LNCaP clone FGC (cell line): ENCODE results near the gene TOR1A.
"Not testable (repeated sequence)": the region's sequence is repeated elsewhere in the genome, so short reads cannot be mapped to it uniquely, and the experiment has no call there.

ENCODE experiments used
- DNase-seq: peaks from one replicate; pipeline ENCODE4 v3.0.0-alpha.2; 2011; ENCODE audit warnings: low read depth
- H3K4me3 ChIP-seq: 2 replicates; pipeline ENCODE4 v1.5.1; 2011; ENCODE audit warnings: mild to moderate bottlenecking, low read depth, low read length, control low read depth
- TF ChIP-seq, protein P1 (sequence below): IDR thresholded peaks from 2 replicates; pipeline ENCODE4 v1.5.1; 2012; ENCODE audit warnings: mild to moderate bottlenecking; ENCODE audit not compliant: control insufficient read depth, insufficient read depth; ENCODE audit errors: extremely low read depth

Gene TOR1A

GRCh38 chr9:129776566-129776937 lies 47.4 kb downstream of the TOR1A start:
- TF ChIP-seq, protein P1, sequence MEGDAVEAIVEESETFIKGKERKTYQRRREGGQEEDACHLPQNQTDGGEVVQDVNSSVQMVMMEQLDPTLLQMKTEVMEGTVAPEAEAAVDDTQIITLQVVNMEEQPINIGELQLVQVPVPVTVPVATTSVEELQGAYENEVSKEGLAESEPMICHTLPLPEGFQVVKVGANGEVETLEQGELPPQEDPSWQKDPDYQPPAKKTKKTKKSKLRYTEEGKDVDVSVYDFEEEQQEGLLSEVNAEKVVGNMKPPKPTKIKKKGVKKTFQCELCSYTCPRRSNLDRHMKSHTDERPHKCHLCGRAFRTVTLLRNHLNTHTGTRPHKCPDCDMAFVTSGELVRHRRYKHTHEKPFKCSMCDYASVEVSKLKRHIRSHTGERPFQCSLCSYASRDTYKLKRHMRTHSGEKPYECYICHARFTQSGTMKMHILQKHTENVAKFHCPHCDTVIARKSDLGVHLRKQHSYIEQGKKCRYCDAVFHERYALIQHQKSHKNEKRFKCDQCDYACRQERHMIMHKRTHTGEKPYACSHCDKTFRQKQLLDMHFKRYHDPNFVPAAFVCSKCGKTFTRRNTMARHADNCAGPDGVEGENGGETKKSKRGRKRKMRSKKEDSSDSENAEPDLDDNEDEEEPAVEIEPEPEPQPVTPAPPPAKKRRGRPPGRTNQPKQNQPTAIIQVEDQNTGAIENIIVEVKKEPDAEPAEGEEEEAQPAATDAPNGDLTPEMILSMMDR: no peak
- no peak for DNase-seq

DNA sequence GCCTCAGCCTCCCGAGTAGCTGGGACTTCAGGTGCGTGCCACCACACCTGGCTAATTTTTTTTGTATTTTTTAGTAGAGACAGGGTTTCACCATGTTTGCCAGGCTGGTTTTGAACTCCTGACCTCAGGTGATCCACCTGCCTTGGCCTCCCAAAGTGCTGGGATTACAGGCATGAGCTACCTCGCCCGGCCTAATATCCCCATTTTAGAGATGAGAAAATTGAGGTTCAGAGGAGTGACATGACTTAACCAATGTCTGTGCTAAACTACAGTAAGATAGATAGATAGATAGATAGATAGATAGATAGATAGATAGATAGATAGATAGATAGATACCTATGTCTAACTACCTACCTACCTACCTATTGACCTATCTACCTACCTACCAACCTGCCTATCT lies 47.8 kb downstream of the TOR1A start:
- not testable (repeated sequence) for DNase-seq, H3K4me3 ChIP-seq

More at GRCh38 chr9:129776566-129776937, 47.4 kb downstream of the TOR1A start:
- H3K4me3 ChIP-seq: no peak overlapping the region

DNA sequence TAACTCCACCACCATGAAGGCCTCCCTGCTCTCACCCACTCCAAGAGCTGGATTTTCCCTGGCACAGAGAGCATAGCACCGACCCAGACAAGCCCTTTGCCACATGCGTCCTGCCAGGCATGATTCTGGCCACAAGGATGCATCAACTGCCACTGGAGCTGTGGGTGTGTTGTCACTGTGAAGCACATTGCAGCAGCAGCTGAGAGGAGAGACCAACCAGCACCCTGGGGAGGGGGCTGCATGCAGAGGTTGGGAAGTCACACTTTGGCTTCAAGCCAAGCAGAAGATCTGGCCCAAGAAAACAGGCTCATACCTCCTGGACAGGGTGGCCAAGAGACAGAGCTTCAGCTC lies 48.5 kb downstream of the TOR1A start:
- H3K4me3 ChIP-seq: no peak overlapping the region
- TF ChIP-seq, protein P1: no peak
- no peak for DNase-seq

- no peak for DNase-seq
- TF ChIP-seq, protein P1: no peak
- no peak overlapping the region for H3K4me3 ChIP-seq
These were observed 49.0 kb downstream of the TOR1A start for GRCh38 chr9:129774791-129775447.

GRCh38 chr9:129773262-129774048 lies 50.5 kb downstream of the TOR1A start:
- TF ChIP-seq, protein P1: no peak
- DNase-seq: no peak
- H3K4me3 ChIP-seq: no peak overlapping the region

- TF ChIP-seq, protein P1: no peak
- no peak overlapping the region for H3K4me3 ChIP-seq
- DNase-seq: no peak
These were observed 53.2 kb downstream of the TOR1A start for GRCh38 chr9:129770741-129771140.

DNA sequence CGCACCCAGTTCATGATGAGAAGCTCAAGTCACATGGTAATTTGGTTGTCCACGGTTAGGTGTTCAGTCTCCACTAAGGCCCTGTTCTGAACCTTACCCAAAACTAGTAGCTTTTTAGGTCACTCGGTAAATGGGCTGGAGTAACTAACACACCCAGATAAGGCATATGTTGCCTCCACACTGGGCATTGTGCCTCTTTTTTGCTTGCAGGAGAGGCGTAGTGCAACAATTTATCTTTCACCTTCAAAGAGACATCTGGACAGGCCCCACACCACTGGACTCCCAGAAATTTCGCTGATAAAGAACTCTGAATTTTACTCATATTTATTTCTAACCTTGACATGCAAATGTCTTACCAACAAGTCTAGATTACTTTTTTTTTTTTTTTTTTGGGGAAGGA lies 54.3 kb downstream of the TOR1A start:
- TF ChIP-seq, protein P1: no peak
- H3K4me3 ChIP-seq: no peak overlapping the region
- no peak for DNase-seq
